ENCODE data around the gene VTCN1. TPM values are rescaled to one million over a fixed set of nuclear protein-coding genes. Genes with fewer than 3 reads are reported as not detected.

VTCN1 gene
- total RNA-seq, 1 experiment from 2014 or later, result not detected

DNA sequence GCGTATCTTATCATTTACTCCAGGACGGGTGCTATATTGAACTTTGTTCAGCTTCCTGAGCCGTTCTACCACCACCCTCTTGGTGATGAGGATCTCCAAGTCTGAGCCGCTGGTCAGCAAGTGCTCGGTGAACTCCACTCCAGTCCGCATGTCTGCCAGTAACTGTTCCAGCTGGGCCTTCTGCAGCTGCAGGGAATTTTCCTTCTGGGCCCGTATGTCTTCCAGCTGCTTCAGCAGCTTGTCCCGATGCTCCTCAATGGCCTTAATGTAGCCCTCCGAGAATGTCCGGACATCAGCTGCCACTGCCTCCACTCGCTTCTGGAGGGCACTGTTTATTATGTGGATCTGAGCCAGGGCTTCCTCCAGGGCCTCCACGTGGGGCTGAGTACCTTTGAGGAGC, 92.6 kb downstream of the VTCN1 start:
- H3K9me3 ChIP-seq (ENCODE audit: control insufficient read depth, insufficient read depth, low read depth, low read length), result no peaks in the 10 kb centered on the region
- POLR2A ChIA-PET, result no interaction called here
- no peak overlapping the region for H3K27ac ChIP-seq (ENCODE audit: low read length)
- in situ Hi-C loops (cut with HindIII; ENCODE audit: low pct_unique_long_range_greater_than_20kb, low sequenced_read_pairs) (no loop called here), intact Hi-C loops (cut with micrococcal nuclease; ENCODE audit: unreplicated experiment) (no loop called here)
- DNase-seq (ENCODE audit: low read depth, low spot score), result no peak
- TF ChIP-seq, protein P1, sequence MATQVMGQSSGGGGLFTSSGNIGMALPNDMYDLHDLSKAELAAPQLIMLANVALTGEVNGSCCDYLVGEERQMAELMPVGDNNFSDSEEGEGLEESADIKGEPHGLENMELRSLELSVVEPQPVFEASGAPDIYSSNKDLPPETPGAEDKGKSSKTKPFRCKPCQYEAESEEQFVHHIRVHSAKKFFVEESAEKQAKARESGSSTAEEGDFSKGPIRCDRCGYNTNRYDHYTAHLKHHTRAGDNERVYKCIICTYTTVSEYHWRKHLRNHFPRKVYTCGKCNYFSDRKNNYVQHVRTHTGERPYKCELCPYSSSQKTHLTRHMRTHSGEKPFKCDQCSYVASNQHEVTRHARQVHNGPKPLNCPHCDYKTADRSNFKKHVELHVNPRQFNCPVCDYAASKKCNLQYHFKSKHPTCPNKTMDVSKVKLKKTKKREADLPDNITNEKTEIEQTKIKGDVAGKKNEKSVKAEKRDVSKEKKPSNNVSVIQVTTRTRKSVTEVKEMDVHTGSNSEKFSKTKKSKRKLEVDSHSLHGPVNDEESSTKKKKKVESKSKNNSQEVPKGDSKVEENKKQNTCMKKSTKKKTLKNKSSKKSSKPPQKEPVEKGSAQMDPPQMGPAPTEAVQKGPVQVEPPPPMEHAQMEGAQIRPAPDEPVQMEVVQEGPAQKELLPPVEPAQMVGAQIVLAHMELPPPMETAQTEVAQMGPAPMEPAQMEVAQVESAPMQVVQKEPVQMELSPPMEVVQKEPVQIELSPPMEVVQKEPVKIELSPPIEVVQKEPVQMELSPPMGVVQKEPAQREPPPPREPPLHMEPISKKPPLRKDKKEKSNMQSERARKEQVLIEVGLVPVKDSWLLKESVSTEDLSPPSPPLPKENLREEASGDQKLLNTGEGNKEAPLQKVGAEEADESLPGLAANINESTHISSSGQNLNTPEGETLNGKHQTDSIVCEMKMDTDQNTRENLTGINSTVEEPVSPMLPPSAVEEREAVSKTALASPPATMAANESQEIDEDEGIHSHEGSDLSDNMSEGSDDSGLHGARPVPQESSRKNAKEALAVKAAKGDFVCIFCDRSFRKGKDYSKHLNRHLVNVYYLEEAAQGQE (IDR thresholded peaks at IDR 0.05; ENCODE audit: insufficient read depth in 1 of 2, low read depth in 2 of 2, low read length in 1 of 2), result no peak
- ATAC-seq, result no peak
- H3K36me3 ChIP-seq (ENCODE audit: control insufficient read depth, insufficient read depth, low read length), result no peaks in the 10 kb centered on the region
- no peak overlapping the region for H3K4me3 ChIP-seq (ENCODE audit: low read depth in 2 of 2, low read length in 2 of 2)
- H3K4me1 ChIP-seq (ENCODE audit: control insufficient read depth, insufficient read depth, low read length), result no peaks in the 10 kb centered on the region
- BruUV-seq (replicated peaks), result no TSS peak
- no peaks in the 10 kb centered on the region for H3K27me3 ChIP-seq (ENCODE audit: control insufficient read depth, insufficient read depth, low read length)
- CTCF ChIA-PET, result no interaction called here

DNA sequence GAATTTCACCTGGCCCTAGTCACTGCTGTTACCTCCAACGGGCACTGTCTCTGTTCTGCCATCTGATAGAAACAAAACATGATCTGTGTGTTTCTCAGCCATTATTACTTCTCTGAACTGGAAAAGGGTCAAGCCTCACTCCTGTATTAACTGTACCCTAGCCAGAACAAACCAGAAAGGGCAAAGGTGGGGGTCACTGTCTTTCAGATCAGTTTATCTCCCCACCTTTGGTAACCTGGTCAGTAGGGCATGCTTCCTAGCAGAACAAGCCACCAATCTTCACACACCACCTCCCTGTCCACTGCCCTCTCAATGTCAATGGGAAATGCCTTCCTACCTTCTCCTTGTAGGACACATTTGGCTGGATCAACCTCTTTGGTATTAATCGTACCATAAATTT, 93.0 kb downstream of the VTCN1 start:
- ChIA-PET CTCF (no interaction called here), POLR2A (no interaction called here)
- no peak for ATAC-seq
- H3K4me3 ChIP-seq (ENCODE audit: low read depth in 2 of 2, low read length in 2 of 2), result no peak overlapping the region
- in situ Hi-C loops (cut with HindIII; ENCODE audit: low pct_unique_long_range_greater_than_20kb, low sequenced_read_pairs), result no loop called here
- DNase-seq (ENCODE audit: low read depth, low spot score), result no peak
- no TSS peak for BruUV-seq (replicated peaks)
- no peaks in the 10 kb centered on the region for H3K9me3 ChIP-seq (ENCODE audit: control insufficient read depth, insufficient read depth, low read depth, low read length)
- no peak overlapping the region for H3K27ac ChIP-seq (ENCODE audit: low read length)
- no peak for TF ChIP-seq POLR2AphosphoS5 (IDR thresholded peaks at IDR 0.05; ENCODE audit: low read depth, low read length)
- no peak for TF ChIP-seq SIN3A (IDR thresholded peaks at IDR 0.05; ENCODE audit: borderline replicate concordance, insufficient read depth, low read depth, low read length)
- TF ChIP-seq, protein P1 (IDR thresholded peaks at IDR 0.05; ENCODE audit: insufficient read depth in 1 of 2, low read depth in 2 of 2, low read length in 1 of 2), result no peak
- TF ChIP-seq, protein P2, sequence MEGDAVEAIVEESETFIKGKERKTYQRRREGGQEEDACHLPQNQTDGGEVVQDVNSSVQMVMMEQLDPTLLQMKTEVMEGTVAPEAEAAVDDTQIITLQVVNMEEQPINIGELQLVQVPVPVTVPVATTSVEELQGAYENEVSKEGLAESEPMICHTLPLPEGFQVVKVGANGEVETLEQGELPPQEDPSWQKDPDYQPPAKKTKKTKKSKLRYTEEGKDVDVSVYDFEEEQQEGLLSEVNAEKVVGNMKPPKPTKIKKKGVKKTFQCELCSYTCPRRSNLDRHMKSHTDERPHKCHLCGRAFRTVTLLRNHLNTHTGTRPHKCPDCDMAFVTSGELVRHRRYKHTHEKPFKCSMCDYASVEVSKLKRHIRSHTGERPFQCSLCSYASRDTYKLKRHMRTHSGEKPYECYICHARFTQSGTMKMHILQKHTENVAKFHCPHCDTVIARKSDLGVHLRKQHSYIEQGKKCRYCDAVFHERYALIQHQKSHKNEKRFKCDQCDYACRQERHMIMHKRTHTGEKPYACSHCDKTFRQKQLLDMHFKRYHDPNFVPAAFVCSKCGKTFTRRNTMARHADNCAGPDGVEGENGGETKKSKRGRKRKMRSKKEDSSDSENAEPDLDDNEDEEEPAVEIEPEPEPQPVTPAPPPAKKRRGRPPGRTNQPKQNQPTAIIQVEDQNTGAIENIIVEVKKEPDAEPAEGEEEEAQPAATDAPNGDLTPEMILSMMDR (IDR thresholded peaks at IDR 0.05), result no peak
- TF ChIP-seq TCF7L2 (IDR thresholded peaks at IDR 0.05; ENCODE audit: low read depth, low read length), result no peak
- no peaks in the 10 kb centered on the region for H3K27me3 ChIP-seq (ENCODE audit: control insufficient read depth, insufficient read depth, low read length)
- intact Hi-C loops (cut with micrococcal nuclease; ENCODE audit: unreplicated experiment), result no loop called here
- H3K36me3 ChIP-seq (ENCODE audit: control insufficient read depth, insufficient read depth, low read length), result no peaks in the 10 kb centered on the region
- H3K4me1 ChIP-seq (ENCODE audit: control insufficient read depth, insufficient read depth, low read length), result no peaks in the 10 kb centered on the region

Data from Panc1 (cell line).